HepG2 (cell line): ENCODE measurements around the gene SAA4. TPM values are rescaled to one million over a fixed set of nuclear protein-coding genes. Genes with fewer than 3 reads are reported as not detected.
A peak's percentile ranks its signal among the peaks of the same experiment; 100 is the strongest.

Source experiments
- BORCS8-MEF2B ChIP-seq: sonication (generic); formaldehyde crosslinking; IDR thresholded peaks from 2 replicates; pipeline ENCODE4 v1.8.0; 2022; ENCODE audit warnings: mild to moderate bottlenecking, missing genetic modification reagents
- FLYWCH1 ChIP-seq: sonication (generic); formaldehyde crosslinking; IDR thresholded peaks from 2 replicates; pipeline ENCODE4 v1.8.1; 2023; ENCODE audit warnings: mild to moderate bottlenecking, missing genetic modification reagents
- KMT2A ChIP-seq: sonication (generic); formaldehyde crosslinking; IDR thresholded peaks from 2 replicates; pipeline ENCODE4 v1.4.0; 2020; ENCODE audit warnings: missing genetic modification reagents
- NFKBIZ ChIP-seq: IDR thresholded peaks from 2 replicates; pipeline ENCODE4 v1.6.1; 2018; ENCODE audit warnings: missing genetic modification reagents, missing compliant biosample characterization
- NR3C1 ChIP-seq: sonication (generic); formaldehyde crosslinking; IDR thresholded peaks from 2 replicates; pipeline ENCODE4 v1.4.0; 2020; ENCODE audit warnings: missing genetic modification reagents
- SAP130 ChIP-seq: IDR thresholded peaks from 2 replicates; pipeline ENCODE4 v1.6.1; 2016; ENCODE audit warnings: low read depth
- SOX6 ChIP-seq, 2 experiments: fragments of 450-650 bp in 1 of 2; sonication (generic) in 1 of 2; formaldehyde crosslinking in 1 of 2; IDR thresholded peaks; 2 replicates each; pipeline versions ENCODE4 v1.4.0 to v1.6.1; 2017 to 2020; ENCODE audit warnings: antibody characterized with exemption in 1 of 2, mild to moderate bottlenecking in 1 of 2, missing genetic modification reagents in 1 of 2
- TCF7L2 ChIP-seq: IDR thresholded peaks from 2 replicates; pipeline ENCODE4 v1.6.1; 2011; ENCODE audit warnings: mild to moderate bottlenecking, low read depth, low read length, moderate library complexity
- THYN1 ChIP-seq: sonication (generic); formaldehyde crosslinking; IDR thresholded peaks from 2 replicates; pipeline ENCODE4 v1.8.1; 2023; ENCODE audit warnings: low read depth, mild to moderate bottlenecking, moderate library complexity, missing genetic modification reagents, borderline replicate concordance
- ZNF101 ChIP-seq: sonication (generic); formaldehyde crosslinking; IDR thresholded peaks from 2 replicates; pipeline ENCODE4 v1.4.0; 2020; ENCODE audit warnings: mild to moderate bottlenecking, low read depth, missing genetic modification reagents, borderline replicate concordance
- ZNF605 ChIP-seq: sonication (generic); formaldehyde crosslinking; IDR thresholded peaks from 2 replicates; pipeline ENCODE4 v1.8.0; 2022; ENCODE audit warnings: mild to moderate bottlenecking, missing genetic modification reagents
- ZNF775 ChIP-seq: sonication (generic); formaldehyde crosslinking; IDR thresholded peaks from 2 replicates; pipeline ENCODE4 v1.4.0; 2020; ENCODE audit warnings: missing genetic modification reagents, mild to moderate bottlenecking, moderate library complexity, borderline replicate concordance
- polyA plus RNA-seq, 8 experiments: library from polyadenylated mRNA; depleted of rRNA in 3 of 8; stranded (reverse) in 7 of 8; unstranded in 1 of 8; fragments of >200 nt; fragmentation: Illumina TruSeq in 4 of 8; extraction: Trizol in 4 of 8; gene quantifications; 2 replicates each; pipeline versions ENCODE4 v1.2.1 to v1.2.3, GENCODE V29; 2011 to 2016; ENCODE audit warnings: low read depth in 4 of 8, missing spikeins in 1 of 8, mixed read lengths in 1 of 8; ENCODE audit not compliant: insufficient read depth in 1 of 8
- total RNA-seq, 5 experiments: library from RNA; depleted of rRNA; stranded (reverse); fragments of >200 nt; fragmentation: Illumina TruSeq; extraction: Trizol; gene quantifications; 2 replicates each; pipeline ENCODE4 v1.2.3, GENCODE V29; 2016; ENCODE audit warnings: low read depth in 1 of 5
- TF ChIP-seq, protein P1 (sequence below): sonication (generic); formaldehyde crosslinking; conservative IDR thresholded peaks from 2 replicates; pipeline ENCODE4 v1.4.0; 2020; ENCODE audit warnings: missing genetic modification reagents
- TF ChIP-seq, protein P2 (sequence below): sonication (generic); formaldehyde crosslinking; IDR thresholded peaks from 2 replicates; pipeline ENCODE4 v1.4.0; 2020; ENCODE audit warnings: low read depth, mild to moderate bottlenecking, missing genetic modification reagents
- TF ChIP-seq, protein P3 (sequence below): IDR thresholded peaks from 2 replicates; pipeline ENCODE4 v1.6.1; 2016; ENCODE audit warnings: control low read depth
- TF ChIP-seq, protein P4 (sequence below): IDR thresholded peaks from 2 replicates; pipeline ENCODE4 v1.6.1; 2016; ENCODE audit warnings: low read depth, missing genetic modification reagents, missing compliant biosample characterization
- TF ChIP-seq, protein P5 (sequence below): sonication (generic); formaldehyde crosslinking; IDR thresholded peaks from 2 replicates; pipeline ENCODE4 v1.5.1; 2020; ENCODE audit warnings: missing genetic modification reagents, mild to moderate bottlenecking, borderline replicate concordance
- TF ChIP-seq, protein P6 (sequence below): sonication (generic); formaldehyde crosslinking; IDR thresholded peaks from 2 replicates; pipeline ENCODE4 v1.4.0; 2020; ENCODE audit warnings: missing genetic modification reagents

SAA4 gene
- total and polyA plus RNA-seq, 2 of the 13 experiments (the other 11 are each of a cell fraction or from before 2014, with no cell fraction given), result 53.4 to 253 TPM

DNA sequence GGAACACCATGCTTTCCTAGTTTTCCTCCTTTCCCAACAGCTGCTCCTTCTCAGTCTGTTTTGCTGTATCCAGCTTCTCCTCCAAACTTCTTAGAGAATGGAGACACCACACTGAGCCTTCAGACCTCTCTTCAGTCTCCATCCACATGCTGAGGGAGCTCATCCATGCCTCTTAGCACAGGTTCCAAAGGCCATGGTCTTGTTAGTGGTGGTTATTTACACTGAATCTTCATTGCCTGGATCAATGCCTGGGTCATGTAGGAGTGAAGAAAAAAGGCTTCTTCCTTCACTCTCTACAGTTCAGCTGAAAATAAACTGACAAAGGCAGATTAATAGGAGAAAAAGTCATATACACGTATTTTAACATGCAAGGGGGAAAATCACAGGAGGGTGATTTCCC is 3.1 kb upstream of the SAA4 start (continued):
- TF ChIP-seq NFKBIZ (0 out of 2 replicates have a peak, but pooled peaks have one; percentile 27), BORCS8-MEF2B (CRISPR knock-in tag) (no peak), ZNF775 (CRISPR knock-in tag) (0 out of 2 replicates have a peak, but pooled peaks have one; percentile 84), FLYWCH1 (CRISPR knock-in tag) (no peak), SAP130 (CRISPR knock-in tag) (peak; percentile 36; the same call in 1 of the 2 replicates), ZNF101 (CRISPR knock-in tag) (no peak), KMT2A (CRISPR knock-in tag) (no peak), THYN1 (CRISPR knock-in tag) (no peak), NR3C1 (no peak), TCF7L2 (no peak), ZNF605 (CRISPR knock-in tag) (0 out of 2 replicates have a peak, but pooled peaks have one; percentile 27), SOX6 (IDR thresholded peaks at IDR 0.05) (no peak), SOX6 (CRISPR knock-in tag; IDR thresholded peaks at IDR 0.05) (0 out of 2 replicates have a peak, but pooled peaks have one; percentile 26)
- TF ChIP-seq, protein P1, sequence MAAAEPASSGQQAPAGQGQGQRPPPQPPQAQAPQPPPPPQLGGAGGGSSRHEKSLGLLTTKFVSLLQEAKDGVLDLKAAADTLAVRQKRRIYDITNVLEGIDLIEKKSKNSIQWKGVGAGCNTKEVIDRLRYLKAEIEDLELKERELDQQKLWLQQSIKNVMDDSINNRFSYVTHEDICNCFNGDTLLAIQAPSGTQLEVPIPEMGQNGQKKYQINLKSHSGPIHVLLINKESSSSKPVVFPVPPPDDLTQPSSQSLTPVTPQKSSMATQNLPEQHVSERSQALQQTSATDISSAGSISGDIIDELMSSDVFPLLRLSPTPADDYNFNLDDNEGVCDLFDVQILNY (CRISPR knock-in tag), result no peak
- TF ChIP-seq, protein P2, sequence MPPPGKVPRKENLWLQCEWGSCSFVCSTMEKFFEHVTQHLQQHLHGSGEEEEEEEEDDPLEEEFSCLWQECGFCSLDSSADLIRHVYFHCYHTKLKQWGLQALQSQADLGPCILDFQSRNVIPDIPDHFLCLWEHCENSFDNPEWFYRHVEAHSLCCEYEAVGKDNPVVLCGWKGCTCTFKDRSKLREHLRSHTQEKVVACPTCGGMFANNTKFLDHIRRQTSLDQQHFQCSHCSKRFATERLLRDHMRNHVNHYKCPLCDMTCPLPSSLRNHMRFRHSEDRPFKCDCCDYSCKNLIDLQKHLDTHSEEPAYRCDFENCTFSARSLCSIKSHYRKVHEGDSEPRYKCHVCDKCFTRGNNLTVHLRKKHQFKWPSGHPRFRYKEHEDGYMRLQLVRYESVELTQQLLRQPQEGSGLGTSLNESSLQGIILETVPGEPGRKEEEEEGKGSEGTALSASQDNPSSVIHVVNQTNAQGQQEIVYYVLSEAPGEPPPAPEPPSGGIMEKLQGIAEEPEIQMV, result no peak
- TF ChIP-seq, protein P3, sequence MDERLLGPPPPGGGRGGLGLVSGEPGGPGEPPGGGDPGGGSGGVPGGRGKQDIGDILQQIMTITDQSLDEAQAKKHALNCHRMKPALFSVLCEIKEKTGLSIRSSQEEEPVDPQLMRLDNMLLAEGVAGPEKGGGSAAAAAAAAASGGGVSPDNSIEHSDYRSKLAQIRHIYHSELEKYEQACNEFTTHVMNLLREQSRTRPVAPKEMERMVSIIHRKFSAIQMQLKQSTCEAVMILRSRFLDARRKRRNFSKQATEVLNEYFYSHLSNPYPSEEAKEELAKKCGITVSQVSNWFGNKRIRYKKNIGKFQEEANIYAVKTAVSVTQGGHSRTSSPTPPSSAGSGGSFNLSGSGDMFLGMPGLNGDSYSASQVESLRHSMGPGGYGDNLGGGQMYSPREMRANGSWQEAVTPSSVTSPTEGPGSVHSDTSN (CRISPR knock-in tag), result no peak
- TF ChIP-seq, protein P4, sequence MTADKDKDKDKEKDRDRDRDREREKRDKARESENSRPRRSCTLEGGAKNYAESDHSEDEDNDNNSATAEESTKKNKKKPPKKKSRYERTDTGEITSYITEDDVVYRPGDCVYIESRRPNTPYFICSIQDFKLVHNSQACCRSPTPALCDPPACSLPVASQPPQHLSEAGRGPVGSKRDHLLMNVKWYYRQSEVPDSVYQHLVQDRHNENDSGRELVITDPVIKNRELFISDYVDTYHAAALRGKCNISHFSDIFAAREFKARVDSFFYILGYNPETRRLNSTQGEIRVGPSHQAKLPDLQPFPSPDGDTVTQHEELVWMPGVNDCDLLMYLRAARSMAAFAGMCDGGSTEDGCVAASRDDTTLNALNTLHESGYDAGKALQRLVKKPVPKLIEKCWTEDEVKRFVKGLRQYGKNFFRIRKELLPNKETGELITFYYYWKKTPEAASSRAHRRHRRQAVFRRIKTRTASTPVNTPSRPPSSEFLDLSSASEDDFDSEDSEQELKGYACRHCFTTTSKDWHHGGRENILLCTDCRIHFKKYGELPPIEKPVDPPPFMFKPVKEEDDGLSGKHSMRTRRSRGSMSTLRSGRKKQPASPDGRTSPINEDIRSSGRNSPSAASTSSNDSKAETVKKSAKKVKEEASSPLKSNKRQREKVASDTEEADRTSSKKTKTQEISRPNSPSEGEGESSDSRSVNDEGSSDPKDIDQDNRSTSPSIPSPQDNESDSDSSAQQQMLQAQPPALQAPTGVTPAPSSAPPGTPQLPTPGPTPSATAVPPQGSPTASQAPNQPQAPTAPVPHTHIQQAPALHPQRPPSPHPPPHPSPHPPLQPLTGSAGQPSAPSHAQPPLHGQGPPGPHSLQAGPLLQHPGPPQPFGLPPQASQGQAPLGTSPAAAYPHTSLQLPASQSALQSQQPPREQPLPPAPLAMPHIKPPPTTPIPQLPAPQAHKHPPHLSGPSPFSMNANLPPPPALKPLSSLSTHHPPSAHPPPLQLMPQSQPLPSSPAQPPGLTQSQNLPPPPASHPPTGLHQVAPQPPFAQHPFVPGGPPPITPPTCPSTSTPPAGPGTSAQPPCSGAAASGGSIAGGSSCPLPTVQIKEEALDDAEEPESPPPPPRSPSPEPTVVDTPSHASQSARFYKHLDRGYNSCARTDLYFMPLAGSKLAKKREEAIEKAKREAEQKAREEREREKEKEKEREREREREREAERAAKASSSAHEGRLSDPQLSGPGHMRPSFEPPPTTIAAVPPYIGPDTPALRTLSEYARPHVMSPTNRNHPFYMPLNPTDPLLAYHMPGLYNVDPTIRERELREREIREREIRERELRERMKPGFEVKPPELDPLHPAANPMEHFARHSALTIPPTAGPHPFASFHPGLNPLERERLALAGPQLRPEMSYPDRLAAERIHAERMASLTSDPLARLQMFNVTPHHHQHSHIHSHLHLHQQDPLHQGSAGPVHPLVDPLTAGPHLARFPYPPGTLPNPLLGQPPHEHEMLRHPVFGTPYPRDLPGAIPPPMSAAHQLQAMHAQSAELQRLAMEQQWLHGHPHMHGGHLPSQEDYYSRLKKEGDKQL (CRISPR knock-in tag), result no peak
- TF ChIP-seq, protein P5, sequence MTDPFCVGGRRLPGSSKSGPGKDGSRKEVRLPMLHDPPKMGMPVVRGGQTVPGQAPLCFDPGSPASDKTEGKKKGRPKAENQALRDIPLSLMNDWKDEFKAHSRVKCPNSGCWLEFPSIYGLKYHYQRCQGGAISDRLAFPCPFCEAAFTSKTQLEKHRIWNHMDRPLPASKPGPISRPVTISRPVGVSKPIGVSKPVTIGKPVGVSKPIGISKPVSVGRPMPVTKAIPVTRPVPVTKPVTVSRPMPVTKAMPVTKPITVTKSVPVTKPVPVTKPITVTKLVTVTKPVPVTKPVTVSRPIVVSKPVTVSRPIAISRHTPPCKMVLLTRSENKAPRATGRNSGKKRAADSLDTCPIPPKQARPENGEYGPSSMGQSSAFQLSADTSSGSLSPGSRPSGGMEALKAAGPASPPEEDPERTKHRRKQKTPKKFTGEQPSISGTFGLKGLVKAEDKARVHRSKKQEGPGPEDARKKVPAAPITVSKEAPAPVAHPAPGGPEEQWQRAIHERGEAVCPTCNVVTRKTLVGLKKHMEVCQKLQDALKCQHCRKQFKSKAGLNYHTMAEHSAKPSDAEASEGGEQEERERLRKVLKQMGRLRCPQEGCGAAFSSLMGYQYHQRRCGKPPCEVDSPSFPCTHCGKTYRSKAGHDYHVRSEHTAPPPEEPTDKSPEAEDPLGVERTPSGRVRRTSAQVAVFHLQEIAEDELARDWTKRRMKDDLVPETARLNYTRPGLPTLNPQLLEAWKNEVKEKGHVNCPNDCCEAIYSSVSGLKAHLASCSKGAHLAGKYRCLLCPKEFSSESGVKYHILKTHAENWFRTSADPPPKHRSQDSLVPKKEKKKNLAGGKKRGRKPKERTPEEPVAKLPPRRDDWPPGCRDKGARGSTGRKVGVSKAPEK (CRISPR knock-in tag), result no peak
- TF ChIP-seq, protein P6, sequence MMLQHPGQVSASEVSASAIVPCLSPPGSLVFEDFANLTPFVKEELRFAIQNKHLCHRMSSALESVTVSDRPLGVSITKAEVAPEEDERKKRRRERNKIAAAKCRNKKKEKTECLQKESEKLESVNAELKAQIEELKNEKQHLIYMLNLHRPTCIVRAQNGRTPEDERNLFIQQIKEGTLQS (CRISPR knock-in tag), result no peak
